Measurements from ENCODE around the gene LYRM1.

Gene LYRM1

GRCh38 chr16:20904507-20905081 is 4.0 kb downstream of the LYRM1 start:
- peak; percentile 86 for DNase-seq (ENCODE audit: low read depth, low spot score)
- no peak overlapping the region for H3K4me3 ChIP-seq (ENCODE audit: low read depth, low read length)
- TF ChIP-seq CTCF (IDR thresholded peaks at IDR 0.05; ENCODE audit: low read depth, low read length) = no peak
- in situ Hi-C loops (cut with HindIII; ENCODE audit: low sequenced_read_pairs) = no loop called here

GRCh38 chr16:20905576-20905975 is 5.0 kb downstream of the LYRM1 start:
- TF ChIP-seq CTCF (IDR thresholded peaks at IDR 0.05; ENCODE audit: low read depth, low read length) = no peak
- in situ Hi-C loops (cut with HindIII; ENCODE audit: low sequenced_read_pairs) = no loop called here
- DNase-seq (ENCODE audit: low read depth, low spot score) = no peak
- H3K4me3 ChIP-seq (ENCODE audit: low read depth, low read length) = no peak overlapping the region

- DNase-seq (ENCODE audit: low read depth, low spot score) = peak; percentile 88
- in situ Hi-C loops (cut with HindIII; ENCODE audit: low sequenced_read_pairs) = no loop called here
- TF ChIP-seq CTCF (IDR thresholded peaks at IDR 0.05; ENCODE audit: low read depth, low read length) = no peak
- no peak overlapping the region for H3K4me3 ChIP-seq (ENCODE audit: low read depth, low read length)
These were observed 6.0 kb downstream of the LYRM1 start for GRCh38 chr16:20906341-20907255.

GRCh38 chr16:20910781-20911321 is 10.3 kb downstream of the LYRM1 start:
- in situ Hi-C loops (cut with HindIII; ENCODE audit: low sequenced_read_pairs) = no loop called here
- no peak for TF ChIP-seq CTCF (IDR thresholded peaks at IDR 0.05; ENCODE audit: low read depth, low read length)
- DNase-seq (ENCODE audit: low read depth, low spot score) = peak; percentile 96
- no peak overlapping the region for H3K4me3 ChIP-seq (ENCODE audit: low read depth, low read length)

- in situ Hi-C loops (cut with HindIII; ENCODE audit: low sequenced_read_pairs) = no loop called here
- TF ChIP-seq CTCF (IDR thresholded peaks at IDR 0.05; ENCODE audit: low read depth, low read length) = no peak
- H3K4me3 ChIP-seq (ENCODE audit: low read depth, low read length) = no peak overlapping the region
- DNase-seq (ENCODE audit: low read depth, low spot score) = no peak
These were observed 10.8 kb downstream of the LYRM1 start for GRCh38 chr16:20911361-20911760.

- in situ Hi-C loops (cut with HindIII; ENCODE audit: low sequenced_read_pairs) = no loop called here
These were observed 15.7 kb downstream of the LYRM1 start for GRCh38 chr16:20916289-20916688.

More at GRCh38 chr16:20916289-20916688, 15.7 kb downstream of the LYRM1 start:
- H3K4me3 ChIP-seq (ENCODE audit: low read depth, low read length) = no peak overlapping the region
- no peak for DNase-seq (ENCODE audit: low read depth, low spot score)
- no peak for TF ChIP-seq CTCF (IDR thresholded peaks at IDR 0.05; ENCODE audit: low read depth, low read length)

Data from astrocyte of the spinal cord (primary cell).